Activated CD4-positive, CD25-positive, alpha-beta regulatory T cell (primary cell): Measurements from ENCODE around the gene NAV2.

Source experiments
- DNase-seq, 4 experiments: peaks; one replicate each; lab custom pipeline; 2025; lab: John Stamatoyannopoulos, UW

Gene NAV2

GRCh38 chr11:19775622-19776021 is 63.0 kb downstream of the NAV2 start:
- no peak for DNase-seq

- DNase-seq, result no peak
Observed at GRCh38 chr11:19777039-19777376, 64.4 kb downstream of the NAV2 start.

- DNase-seq, result no peak
Observed at GRCh38 chr11:19777377-19778102, 64.9 kb downstream of the NAV2 start.

GRCh38 chr11:19779740-19780139 is 67.1 kb downstream of the NAV2 start:
- no peak for DNase-seq

- DNase-seq, result no peak
Observed at GRCh38 chr11:19781351-19781750, 68.7 kb downstream of the NAV2 start.

- DNase-seq, result no peak
Observed at GRCh38 chr11:19785265-19785664, 72.6 kb downstream of the NAV2 start.

- no peak for DNase-seq
Observed at GRCh38 chr11:19786644-19787043, 74.0 kb downstream of the NAV2 start.

GRCh38 chr11:19788435-19788834 is 75.8 kb downstream of the NAV2 start:
- no peak for DNase-seq

GRCh38 chr11:19789245-19789644 is 76.6 kb downstream of the NAV2 start:
- DNase-seq, result no peak

- DNase-seq, result no peak
Observed at GRCh38 chr11:19789835-19790710, 77.4 kb downstream of the NAV2 start.

GRCh38 chr11:19790831-19791552 is 78.4 kb downstream of the NAV2 start:
- DNase-seq, result no peak

GRCh38 chr11:19792510-19792909 is 79.9 kb downstream of the NAV2 start:
- no peak for DNase-seq

GRCh38 chr11:19793326-19793725 is 80.7 kb downstream of the NAV2 start:
- DNase-seq, result no peak

GRCh38 chr11:19794161-19794560 is 81.5 kb downstream of the NAV2 start:
- no peak for DNase-seq

- no peak for DNase-seq
Observed at GRCh38 chr11:19795082-19795481, 82.4 kb downstream of the NAV2 start.

- DNase-seq, result no peak
Observed at GRCh38 chr11:19800162-19800561, 87.5 kb downstream of the NAV2 start.

GRCh38 chr11:19800714-19801519 is 88.3 kb downstream of the NAV2 start:
- DNase-seq, result no peak

GRCh38 chr11:19802773-19803293 is 90.2 kb downstream of the NAV2 start:
- DNase-seq, result no peak

- DNase-seq, result no peak
Observed at GRCh38 chr11:19803506-19803998, 90.9 kb downstream of the NAV2 start.

GRCh38 chr11:19805376-19805775 is 92.7 kb downstream of the NAV2 start:
- no peak for DNase-seq

GRCh38 chr11:19805827-19806226 is 93.2 kb downstream of the NAV2 start:
- DNase-seq, result no peak
